Measurements from ENCODE around the gene EID3. TPM values are rescaled to one million over a fixed set of nuclear protein-coding genes. Genes with fewer than 3 reads are reported as not detected.

Gene EID3
- total and polyA plus RNA-seq, 2 of the 8 experiments (the other 6 are each of a cell fraction or from before 2014, with no cell fraction given): 1.2 to 2.8 TPM

GRCh38 chr12:104312654-104313053, 9.1 kb downstream of the EID3 start:
- Histone ChIP-seq H2BK12ac (ENCODE audit: low read depth, low read length) (no peak overlapping the region), H3K23me2 (ENCODE audit: low read depth, low read length) (no peaks in the 10 kb centered on the region), H3K79me1 (ENCODE audit: low read depth, low read length) (peaks cover 4% of the 10 kb centered on the region), H3K4ac (replicated peaks; ENCODE audit: insufficient read length, low read depth, low read length) (no peak overlapping the region), H2BK120ac (replicated peaks; ENCODE audit: low read depth, low read length) (no peak overlapping the region), H2BK20ac (ENCODE audit: low read length) (no peak overlapping the region), H3K4me3 (ENCODE audit: extremely low read depth in 1 of 4, insufficient read depth in 2 of 4, low read depth in 3 of 4, low read length in 4 of 4) (no peak overlapping the region), H3K56ac (replicated peaks; ENCODE audit: insufficient read length, low read depth, low read length) (no peak overlapping the region), H3K4me2 (ENCODE audit: insufficient read depth in 1 of 2, low read depth in 2 of 2, low read length in 2 of 2) (no peak overlapping the region), H4K8ac (ENCODE audit: extremely low read depth, insufficient read depth, low read length) (no peak overlapping the region), H3K4me1 (replicated peaks in 1 of 4; ENCODE audit: control insufficient read depth in 3 of 4, insufficient read depth in 4 of 4, low read length in 3 of 4) (peaks cover 0 to 2% (median 0%) of the 10 kb centered on the region in 4 experiments; a peak in 2 of 7 replicates), H3K23ac (ENCODE audit: insufficient read length) (no peak overlapping the region), H4K5ac (ENCODE audit: insufficient read length, low read depth, low read length) (no peak overlapping the region), H3K9me3 (ENCODE audit: insufficient read depth in 2 of 2, low read depth in 1 of 2, low read length in 1 of 2) (no peaks in the 10 kb centered on the region), H3K14ac (ENCODE audit: insufficient read length) (no peak overlapping the region), H3K27me3 (replicated peaks in 1 of 4; ENCODE audit: control insufficient read depth in 3 of 4, extremely low read depth in 1 of 4, insufficient read depth in 3 of 4, low read length in 3 of 4) (no peaks in the 10 kb centered on the region), H3K27ac (ENCODE audit: low read depth, low read length) (no peak overlapping the region), H2AK5ac (ENCODE audit: low read depth, low read length) (no peak overlapping the region), H3K18ac (ENCODE audit: extremely low read depth, low read length) (no peak overlapping the region), H2BK5ac (ENCODE audit: low read depth, low read length) (no peak overlapping the region), H4K91ac (replicated peaks; ENCODE audit: insufficient read length, low read length) (no peak overlapping the region), H4K20me1 (replicated peaks in 1 of 2; ENCODE audit: control insufficient read depth in 1 of 2, insufficient read depth in 2 of 2, low read length in 2 of 2) (peaks cover 3 to 5% of the 10 kb centered on the region in 2 experiments), H3K36me3 (ENCODE audit: control insufficient read depth in 2 of 4, insufficient read depth in 4 of 4, low read length in 3 of 4) (peaks cover 19 to 67% (median 47%) of the 10 kb centered on the region in 4 experiments), H2AFZ (ENCODE audit: low read length) (no peak overlapping the region), H3K9ac (replicated peaks in 1 of 4; ENCODE audit: extremely low read depth in 1 of 4, low read depth in 3 of 4, low read length in 3 of 4) (no peak overlapping the region), H2BK15ac (ENCODE audit: low read length) (no peak overlapping the region), H3K79me2 (ENCODE audit: control insufficient read depth in 1 of 2, insufficient read depth in 2 of 2, low read length in 2 of 2) (peaks cover 0 to 29% of the 10 kb centered on the region in 2 experiments; a peak in 2 of 4 replicates)
- WGBS, 2 experiments (ENCODE audit: extremely low coverage in 1 of 2, insufficient coverage in 1 of 2, insufficient read length in 1 of 2, insufficient replicate concordance in 2 of 2, low coverage in 1 of 2, low lambda C conversion rate in 2 of 2, missing lambda C conversion rate in 1 of 2): 100% methylated on average over 1 of the region's 1 CpG; no CpG with 5 or more reads in 1 of the 2 experiments
- FAIRE-seq: no peak
- POLR2A ChIA-PET (ENCODE audit: partially characterized antibody): interaction anchor here (1.5 to 1.8 kb wide), 2 partner anchors 9 to 12 kb away, joined by 5 read pairs; partner anchors contain the start of gene EID3
- CTCF ChIA-PET (ENCODE audit: partially characterized antibody): interaction anchor here (0.6 to 1.6 kb wide), 5 partner anchors 9 to 213 kb away, joined by 3 to 6 read pairs (median 4); partner anchors contain the start of gene EID3
- TF ChIP-seq NANOG (IDR thresholded peaks at IDR 0.05; ENCODE audit: insufficient read depth, low read depth, low read length, poor library complexity, severe bottlenecking) (no peak), RNF2 (IDR thresholded peaks at IDR 0.05; ENCODE audit: borderline replicate concordance, low read depth, low read length, missing control alignments, poor library complexity, severe bottlenecking) (no peak), MAFK (IDR thresholded peaks at IDR 0.05; ENCODE audit: low read depth, low read length) (no peak), GTF2F1 (IDR thresholded peaks at IDR 0.05; ENCODE audit: borderline replicate concordance, low read depth, low read length) (no peak), JUN (IDR thresholded peaks at IDR 0.05; ENCODE audit: low read depth, low read length) (no peak), SIRT6 (IDR thresholded peaks at IDR 0.05; ENCODE audit: low read length) (no peak), TCF12 (IDR thresholded peaks at IDR 0.05; ENCODE audit: low read depth, low read length) (no peak), TEAD4 (IDR thresholded peaks at IDR 0.05; ENCODE audit: low read depth, low read length) (no peak), EGR1 (IDR thresholded peaks at IDR 0.05; ENCODE audit: borderline replicate concordance, low read depth, low read length) (no peak), SRF (IDR thresholded peaks at IDR 0.05; ENCODE audit: low read depth, low read length) (no peak), RXRA (IDR thresholded peaks at IDR 0.05; ENCODE audit: insufficient read depth, low read depth, low read length) (no peak), TAF1 (IDR thresholded peaks at IDR 0.05; ENCODE audit: low read depth, low read length) (no peak), TBP (IDR thresholded peaks at IDR 0.05; ENCODE audit: low read depth, low read length) (no peak), CHD2 (IDR thresholded peaks at IDR 0.05; ENCODE audit: low read length) (no peak), KDM1A (IDR thresholded peaks at IDR 0.05; ENCODE audit: borderline replicate concordance, low read length) (no peak)
- DNase-seq (ENCODE audit: low read depth in 1 of 2, low spot score in 2 of 2): no peak
